DMS 273 treated with DMSO at 0.1 percent for 48 hours (cell line): ENCODE data around the gene RFTN1.

Source experiments
- DNase-seq: peaks from one replicate; lab custom pipeline; 2025; lab: John Stamatoyannopoulos, UW

RFTN1 gene

GRCh38 chr3:16513141-16514020, at the start of gene RFTN1:
Gene RFTN1, minus strand, starts transcription at chr3:16513699. Its CDS starts 19,830 bp downstream, at chr3:16493869.
- DNase-seq = no peak

GRCh38 chr3:16559653-16560365, 46.3 kb upstream of the RFTN1 start:
- no peak for DNase-seq

- DNase-seq = no peak
Observed at GRCh38 chr3:16554126-16554525, 40.6 kb upstream of the RFTN1 start.

GRCh38 chr3:16552757-16553156, 39.3 kb upstream of the RFTN1 start:
- no peak for DNase-seq

GRCh38 chr3:16551342-16551976, 38.0 kb upstream of the RFTN1 start:
- DNase-seq = no peak

- DNase-seq = peak; percentile 17
Observed at GRCh38 chr3:16550676-16551341, 37.3 kb upstream of the RFTN1 start.

GRCh38 chr3:16550305-16550675, 36.8 kb upstream of the RFTN1 start:
- DNase-seq = no peak

- no peak for DNase-seq
Observed at GRCh38 chr3:16548721-16549120, 35.2 kb upstream of the RFTN1 start.

- DNase-seq = no peak
Observed at GRCh38 chr3:16547561-16548357, 34.3 kb upstream of the RFTN1 start.

GRCh38 chr3:16546186-16547010, 32.9 kb upstream of the RFTN1 start:
- no peak for DNase-seq

GRCh38 chr3:16545413-16546185, 32.1 kb upstream of the RFTN1 start:
- no peak for DNase-seq

- DNase-seq = no peak
Observed at GRCh38 chr3:16543242-16543864, 29.9 kb upstream of the RFTN1 start.

- no peak for DNase-seq
Observed at GRCh38 chr3:16538507-16538906, 25.0 kb upstream of the RFTN1 start.

GRCh38 chr3:16536996-16537395, 23.5 kb upstream of the RFTN1 start:
- DNase-seq = no peak

- DNase-seq = no peak
Observed at GRCh38 chr3:16536344-16536663, 22.8 kb upstream of the RFTN1 start.

- no peak for DNase-seq
Observed at GRCh38 chr3:16534640-16535262, 21.3 kb upstream of the RFTN1 start.

- peak; percentile 59 for DNase-seq
Observed at GRCh38 chr3:16533928-16534574, 20.6 kb upstream of the RFTN1 start.

GRCh38 chr3:16529264-16529663, 15.8 kb upstream of the RFTN1 start:
- no peak for DNase-seq
